Parathyroid adenoma (tissue), 2 donors: ENCODE data around the gene SGPP1.

Experiments
- H2AFZ ChIP-seq: fragments of 300-600 bp; sonication (generic); one replicate; pipeline ENCODE4 v1.7.0; 2017; ENCODE audit warnings: antibody characterized with exemption, mild to moderate bottlenecking
- H3K27ac ChIP-seq: fragments of 300-600 bp; sonication (generic); one replicate; pipeline ENCODE4 v1.7.0; 2017
- H3K27me3 ChIP-seq: fragments of 300-600 bp; sonication (generic); one replicate; pipeline ENCODE4 v1.7.0; 2017; ENCODE audit warnings: low read length; ENCODE audit not compliant: control insufficient read depth, insufficient read depth
- H3K36me3 ChIP-seq: fragments of 300-600 bp; sonication (generic); one replicate; pipeline ENCODE4 v1.7.0; 2017; ENCODE audit warnings: low read length; ENCODE audit not compliant: control insufficient read depth, insufficient read depth
- H3K4me1 ChIP-seq: fragments of 300-600 bp; sonication (generic); one replicate; pipeline ENCODE4 v1.7.0; 2017; ENCODE audit warnings: control low read depth
- H3K4me2 ChIP-seq: fragments of 300-600 bp; sonication (generic); one replicate; pipeline ENCODE4 v1.7.0; 2017; ENCODE audit warnings: low read length
- H3K4me3 ChIP-seq: fragments of 300-600 bp; sonication (generic); one replicate; pipeline ENCODE4 v1.7.0; 2017; ENCODE audit warnings: low read depth, low read length
- H3K79me2 ChIP-seq: fragments of 300-600 bp; sonication (generic); one replicate; pipeline ENCODE4 v1.7.0; 2017; ENCODE audit warnings: control low read depth
- H3K9ac ChIP-seq: fragments of 300-600 bp; sonication (generic); one replicate; pipeline ENCODE4 v1.7.0; 2017; ENCODE audit warnings: mild to moderate bottlenecking
- H3K9me3 ChIP-seq: fragments of 300-600 bp; sonication (generic); one replicate; pipeline ENCODE4 v1.7.0; 2017; ENCODE audit warnings: low read length; ENCODE audit not compliant: control insufficient read depth
- TF ChIP-seq, protein P1 (sequence below): fragments of 300-600 bp; sonication (generic); IDR thresholded peaks from one replicate; pipeline ENCODE4 v1.7.0; 2017; ENCODE audit warnings: antibody characterized with exemption, mild to moderate bottlenecking
- donor health status: primary hyperparathyroidism.

Gene SGPP1

DNA sequence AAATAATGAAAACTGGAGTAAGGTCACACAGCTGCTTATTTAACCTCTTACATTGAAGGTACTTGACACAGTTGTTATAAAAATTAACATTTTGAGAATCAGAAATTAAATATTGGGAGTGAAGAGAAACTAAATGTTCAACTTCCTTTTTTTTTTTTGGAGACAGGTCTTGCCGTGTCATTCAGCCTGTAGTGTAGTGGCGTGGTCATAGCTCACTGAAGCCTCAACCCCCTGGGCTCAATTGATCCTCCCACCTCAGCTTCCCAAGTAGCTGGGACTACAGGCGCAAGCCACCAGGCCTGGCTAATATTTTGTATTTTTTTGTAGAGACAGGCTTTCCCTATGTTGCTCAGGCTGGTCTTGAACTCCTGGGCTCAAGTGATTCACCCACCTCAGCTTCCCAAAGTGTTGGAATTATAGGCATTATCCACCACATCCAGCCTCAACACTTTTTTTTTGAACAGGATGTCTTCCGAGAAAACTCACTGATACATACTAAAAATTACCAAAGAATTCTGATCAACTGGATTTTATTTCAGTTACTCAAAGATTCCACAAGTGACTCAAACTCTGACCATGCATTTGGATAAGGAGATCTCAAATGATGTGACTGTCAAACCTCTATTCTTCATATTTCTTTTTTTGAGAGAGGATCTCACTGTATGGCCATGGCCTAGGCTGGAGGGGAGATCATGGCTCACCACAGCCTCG, 35.4 kb downstream of the SGPP1 start:
- no peak overlapping the region for H3K9ac ChIP-seq
- peaks cover 3% of the 10 kb centered on the region for H3K79me2 ChIP-seq
- H3K36me3 ChIP-seq, result no peaks in the 10 kb centered on the region
- H3K4me3 ChIP-seq, result no peak overlapping the region
- H3K4me2 ChIP-seq, result no peak overlapping the region
- no peaks in the 10 kb centered on the region for H3K4me1 ChIP-seq
- TF ChIP-seq, protein P1, sequence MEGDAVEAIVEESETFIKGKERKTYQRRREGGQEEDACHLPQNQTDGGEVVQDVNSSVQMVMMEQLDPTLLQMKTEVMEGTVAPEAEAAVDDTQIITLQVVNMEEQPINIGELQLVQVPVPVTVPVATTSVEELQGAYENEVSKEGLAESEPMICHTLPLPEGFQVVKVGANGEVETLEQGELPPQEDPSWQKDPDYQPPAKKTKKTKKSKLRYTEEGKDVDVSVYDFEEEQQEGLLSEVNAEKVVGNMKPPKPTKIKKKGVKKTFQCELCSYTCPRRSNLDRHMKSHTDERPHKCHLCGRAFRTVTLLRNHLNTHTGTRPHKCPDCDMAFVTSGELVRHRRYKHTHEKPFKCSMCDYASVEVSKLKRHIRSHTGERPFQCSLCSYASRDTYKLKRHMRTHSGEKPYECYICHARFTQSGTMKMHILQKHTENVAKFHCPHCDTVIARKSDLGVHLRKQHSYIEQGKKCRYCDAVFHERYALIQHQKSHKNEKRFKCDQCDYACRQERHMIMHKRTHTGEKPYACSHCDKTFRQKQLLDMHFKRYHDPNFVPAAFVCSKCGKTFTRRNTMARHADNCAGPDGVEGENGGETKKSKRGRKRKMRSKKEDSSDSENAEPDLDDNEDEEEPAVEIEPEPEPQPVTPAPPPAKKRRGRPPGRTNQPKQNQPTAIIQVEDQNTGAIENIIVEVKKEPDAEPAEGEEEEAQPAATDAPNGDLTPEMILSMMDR, result no peak
- no peak overlapping the region for H2AFZ ChIP-seq
- H3K27me3 ChIP-seq, result no peaks in the 10 kb centered on the region
- no peak overlapping the region for H3K27ac ChIP-seq
- no peaks in the 10 kb centered on the region for H3K9me3 ChIP-seq

DNA sequence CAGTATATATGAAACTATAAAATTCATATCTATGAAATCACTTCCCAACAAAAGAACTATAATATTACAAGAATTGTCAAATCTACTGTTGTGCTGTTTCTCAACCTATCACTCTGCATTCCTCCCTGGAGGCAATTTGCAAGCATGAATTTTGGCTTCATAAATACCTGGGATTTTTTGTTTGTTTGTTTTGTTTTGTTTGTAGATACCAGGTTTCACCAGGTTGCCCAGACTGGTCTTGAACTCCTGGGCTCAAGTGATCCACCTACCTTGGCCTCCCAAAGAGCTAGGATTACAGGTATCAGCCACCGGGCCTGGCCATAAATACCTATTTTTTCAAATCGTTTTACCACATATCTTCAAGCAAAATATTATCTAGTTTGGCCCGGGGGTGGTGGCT, 38.7 kb downstream of the SGPP1 start:
- TF ChIP-seq, protein P1, result no peak
- no peak overlapping the region for H3K9ac ChIP-seq

DNA sequence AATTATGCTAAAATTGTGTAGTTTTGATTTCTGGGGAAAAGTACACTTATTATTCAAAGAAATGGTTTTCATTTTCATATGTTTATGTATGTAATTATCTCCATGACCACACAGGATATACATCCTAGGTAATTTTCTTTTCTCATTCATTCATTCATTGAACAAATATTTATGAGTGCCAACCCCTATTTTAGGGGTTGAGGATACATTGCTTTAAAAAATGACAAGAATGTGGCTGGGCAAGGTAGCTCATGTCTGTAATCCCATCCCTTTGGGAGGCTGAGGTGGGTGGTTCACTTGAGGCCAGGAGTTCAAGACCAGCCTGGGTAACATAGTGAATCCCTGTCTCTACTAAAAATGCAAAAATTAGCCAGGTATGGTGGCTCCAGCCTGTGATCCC, 40.9 kb downstream of the SGPP1 start:
- Histone ChIP-seq H3K27me3 (no peaks in the 10 kb centered on the region), H3K9me3 (no peaks in the 10 kb centered on the region), H3K4me3 (no peak overlapping the region), H3K4me1 (no peaks in the 10 kb centered on the region), H2AFZ (no peak overlapping the region), H3K4me2 (no peak overlapping the region), H3K9ac (no peak overlapping the region), H3K27ac (no peak overlapping the region), H3K79me2 (no peaks in the 10 kb centered on the region), H3K36me3 (no peaks in the 10 kb centered on the region)
- TF ChIP-seq, protein P1, result no peak

More for the DNA sequence above, 38.7 kb downstream of the SGPP1 start:
- H3K27ac ChIP-seq, result no peak overlapping the region
- no peak overlapping the region for H3K4me2 ChIP-seq
- no peaks in the 10 kb centered on the region for H3K4me1 ChIP-seq
- H2AFZ ChIP-seq, result no peak overlapping the region
- H3K36me3 ChIP-seq, result no peaks in the 10 kb centered on the region
- peaks cover 3% of the 10 kb centered on the region for H3K79me2 ChIP-seq
- H3K9me3 ChIP-seq, result no peaks in the 10 kb centered on the region
- no peak overlapping the region for H3K4me3 ChIP-seq
- no peaks in the 10 kb centered on the region for H3K27me3 ChIP-seq

DNA sequence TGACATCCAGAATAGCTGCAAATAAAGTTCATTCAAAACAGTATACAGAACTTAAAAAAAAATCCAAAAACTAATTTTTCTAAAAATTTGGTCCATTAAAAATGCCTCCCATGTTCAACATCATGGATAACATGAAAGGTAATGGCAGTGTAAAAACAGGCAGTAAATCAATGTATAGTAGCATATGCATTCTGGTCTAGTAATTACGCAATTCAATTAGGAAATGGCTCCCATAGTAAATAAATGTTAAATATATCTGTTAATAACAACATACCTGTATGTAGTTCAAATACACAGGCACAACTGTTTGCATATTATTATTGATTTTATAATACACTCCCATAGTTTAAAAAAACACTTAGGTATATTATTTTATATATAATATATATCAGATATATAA, 42.5 kb downstream of the SGPP1 start:
- H2AFZ ChIP-seq, result no peak overlapping the region
- no peaks in the 10 kb centered on the region for H3K27me3 ChIP-seq
- H3K36me3 ChIP-seq, result no peaks in the 10 kb centered on the region
- no peak overlapping the region for H3K4me2 ChIP-seq
- no peaks in the 10 kb centered on the region for H3K79me2 ChIP-seq
- H3K4me3 ChIP-seq, result no peak overlapping the region
- TF ChIP-seq, protein P1, result no peak
- no peaks in the 10 kb centered on the region for H3K9me3 ChIP-seq
- H3K27ac ChIP-seq, result no peak overlapping the region
- H3K9ac ChIP-seq, result no peak overlapping the region
- no peaks in the 10 kb centered on the region for H3K4me1 ChIP-seq
